HG03558 (cell line): Measurements from ENCODE around the gene NBAS.
"Not testable (repeated sequence)": the region's sequence is repeated elsewhere in the genome, so short reads cannot be mapped to it uniquely, and the experiment has no call there.

ENCODE experiments used
- ATAC-seq: cut with Tn5 transposase; IDR thresholded peaks from one replicate; pipeline ENCODE4 v1.9.1; 2021; ENCODE audit warnings: moderate number of reproducible peaks; ENCODE audit not compliant: unreplicated experiment; ENCODE audit errors: extremely low read depth

NBAS gene

GRCh38 chr2:15486770-15487169, 74.4 kb downstream of the NBAS start:
- ATAC-seq, result no peak

GRCh38 chr2:15485949-15486348, 75.2 kb downstream of the NBAS start:
- ATAC-seq, result no peak

GRCh38 chr2:15481000-15481399, 80.1 kb downstream of the NBAS start:
- ATAC-seq, result no peak

GRCh38 chr2:15480552-15480951, 80.6 kb downstream of the NBAS start:
- ATAC-seq, result no peak

- no peak for ATAC-seq
Measured at GRCh38 chr2:15472876-15473275, 88.3 kb downstream of the NBAS start.

GRCh38 chr2:15472133-15472532, 89.0 kb downstream of the NBAS start:
- no peak for ATAC-seq

- no peak for ATAC-seq
Measured at GRCh38 chr2:15471606-15472005, 89.5 kb downstream of the NBAS start.

GRCh38 chr2:15460112-15460620, 101.0 kb downstream of the NBAS start:
- ATAC-seq, result no peak

- ATAC-seq, result no peak
Measured at GRCh38 chr2:15458277-15458676, 102.9 kb downstream of the NBAS start.

GRCh38 chr2:15457868-15458267, 103.3 kb downstream of the NBAS start:
- no peak for ATAC-seq

GRCh38 chr2:15456352-15456751, 104.8 kb downstream of the NBAS start:
- no peak for ATAC-seq

GRCh38 chr2:15450808-15451207, 110.3 kb downstream of the NBAS start:
- ATAC-seq, result no peak

GRCh38 chr2:15449556-15450236, 111.4 kb downstream of the NBAS start:
- no peak for ATAC-seq

GRCh38 chr2:15448250-15448839, 112.8 kb downstream of the NBAS start:
- ATAC-seq, result no peak

GRCh38 chr2:15447381-15447780, 113.8 kb downstream of the NBAS start:
- ATAC-seq, result no peak

GRCh38 chr2:15446961-15447360, 114.2 kb downstream of the NBAS start:
- ATAC-seq, result no peak

- no peak for ATAC-seq
Measured at GRCh38 chr2:15445891-15446562, 115.1 kb downstream of the NBAS start.

GRCh38 chr2:15439768-15440524, 121.2 kb downstream of the NBAS start:
- not testable (repeated sequence) for ATAC-seq

- ATAC-seq, result not testable (repeated sequence)
Measured at GRCh38 chr2:15439366-15439765, 121.8 kb downstream of the NBAS start.

GRCh38 chr2:15436195-15436594, 124.9 kb downstream of the NBAS start:
- no peak for ATAC-seq

- no peak for ATAC-seq
Measured at GRCh38 chr2:15435474-15435873, 125.7 kb downstream of the NBAS start.
